H1 (cell line): Measurements from ENCODE around the gene SLC35B1. TPM values are rescaled to one million over a fixed set of nuclear protein-coding genes. Genes with fewer than 3 reads are reported as not detected.

Source experiments
- CTCF ChIA-PET: fragments of 300-600 bp; sonication (Branson Sonifier 250); formaldehyde crosslinking; loops from one replicate; lab custom pipeline; 2021; ENCODE audit not compliant: partially characterized antibody; lab: Charles Lee
- POLR2A ChIA-PET: fragments of 300-600 bp; sonication (Branson Sonifier 250); formaldehyde crosslinking; loops from one replicate; lab custom pipeline; 2021; ENCODE audit warnings: inconsistent platforms; ENCODE audit not compliant: partially characterized antibody; lab: Charles Lee
- DNase-seq, 2 experiments: peaks; one replicate each; pipeline versions ENCODE4 v3.0.0 to v3.0.0-alpha.2; 2010 to 2022; ENCODE audit warnings: low spot score in 2 of 2, low read depth in 1 of 2, mixed read lengths in 1 of 2
- FAIRE-seq: peaks from 2 replicates; lab custom pipeline; 2011; peaks lifted over from hg19 to GRCh38; lab: Jason Lieb, UNC
- H2AFZ ChIP-seq: 2 replicates; pipeline ENCODE4 v1.8.1; 2012; ENCODE audit warnings: low read length, inconsistent platforms
- H2AK5ac ChIP-seq: 2 replicates; pipeline ENCODE4 v1.6.1; 2013; ENCODE audit warnings: low read depth, low read length
- H2BK120ac ChIP-seq: replicated peaks from 2 replicates; pipeline ENCODE3; 2013; ENCODE audit warnings: low read depth, low read length, inconsistent platforms
- H2BK12ac ChIP-seq: 2 replicates; pipeline ENCODE4 v1.6.1; 2013; ENCODE audit warnings: low read depth, low read length
- H2BK15ac ChIP-seq: 2 replicates; pipeline ENCODE4 v1.6.1; 2013; ENCODE audit warnings: low read length
- H2BK20ac ChIP-seq: 2 replicates; pipeline ENCODE4 v1.6.1; 2013; ENCODE audit warnings: low read length
- H2BK5ac ChIP-seq: 2 replicates; pipeline ENCODE4 v1.6.1; 2013; ENCODE audit warnings: low read depth, low read length
- H3K14ac ChIP-seq: 2 replicates; pipeline ENCODE4 v1.6.1; 2013; ENCODE audit warnings: inconsistent platforms; ENCODE audit not compliant: insufficient read length
- H3K18ac ChIP-seq: 2 replicates; pipeline ENCODE4 v1.6.1; 2013; ENCODE audit warnings: low read length; ENCODE audit errors: extremely low read depth
- H3K23ac ChIP-seq: 2 replicates; pipeline ENCODE4 v1.6.1; 2013; ENCODE audit warnings: inconsistent platforms; ENCODE audit not compliant: insufficient read length
- H3K23me2 ChIP-seq: 2 replicates; pipeline ENCODE4 v1.6.1; 2013; ENCODE audit warnings: low read depth, low read length
- H3K27ac ChIP-seq: 2 replicates; pipeline ENCODE4 v1.6.1; 2011; ENCODE audit warnings: low read depth, low read length, inconsistent platforms
- H3K27me3 ChIP-seq, 4 experiments: replicated peaks in 1 of 4; 1 replicate in 1 of 4; 2 replicates in 3 of 4; pipeline versions ENCODE4 v1.6.1 to v1.8.1; 2011 to 2013; ENCODE audit warnings: low read length in 3 of 4, mild to moderate bottlenecking in 3 of 4, inconsistent platforms in 2 of 4, mixed read lengths in 2 of 4, moderate library complexity in 1 of 4; ENCODE audit not compliant: control insufficient read depth in 3 of 4, insufficient read depth in 3 of 4; ENCODE audit errors: extremely low read depth in 1 of 4
- H3K36me3 ChIP-seq, 4 experiments: 2 replicates each; pipeline versions ENCODE4 v1.6.1 to v1.8.1; 2011 to 2013; ENCODE audit warnings: mild to moderate bottlenecking in 4 of 4, low read length in 3 of 4, moderate library complexity in 2 of 4, control low read depth in 1 of 4, inconsistent platforms in 1 of 4; ENCODE audit not compliant: insufficient read depth in 4 of 4, control insufficient read depth in 2 of 4
- H3K4ac ChIP-seq: replicated peaks from 2 replicates; pipeline ENCODE3; 2013; ENCODE audit warnings: low read length, low read depth, mixed read lengths, inconsistent platforms; ENCODE audit not compliant: insufficient read length
- H3K4me1 ChIP-seq, 4 experiments: replicated peaks in 1 of 4; 1 replicate in 1 of 4; 2 replicates in 3 of 4; pipeline versions ENCODE4 v1.6.1 to v1.8.1; 2011 to 2013; ENCODE audit warnings: low read length in 3 of 4, inconsistent platforms in 2 of 4, mixed read lengths in 1 of 4; ENCODE audit not compliant: insufficient read depth in 4 of 4, control insufficient read depth in 3 of 4
- H3K4me2 ChIP-seq, 2 experiments: 2 replicates each; pipeline versions ENCODE4 v1.6.1 to v1.8.1; 2011 to 2013; ENCODE audit warnings: low read depth in 2 of 2, low read length in 2 of 2, control low read depth in 1 of 2, inconsistent platforms in 1 of 2, mild to moderate bottlenecking in 1 of 2; ENCODE audit not compliant: insufficient read depth in 1 of 2
- H3K4me3 ChIP-seq, 4 experiments: fragments of 200-600, 300-600 bp in 1 of 4; sonication (generic), shearing (Covaris generic), sonication (Bioruptor Twin) in 1 of 4; 2 replicates each; pipeline versions ENCODE4 v1.5.1 to v1.8.1; 2011 to 2016; ENCODE audit warnings: low read length in 4 of 4, low read depth in 3 of 4, control low read depth in 2 of 4, inconsistent platforms in 2 of 4, mild to moderate bottlenecking in 2 of 4, mixed read lengths in 1 of 4, moderate library complexity in 1 of 4; ENCODE audit not compliant: insufficient read depth in 2 of 4; ENCODE audit errors: extremely low read depth in 1 of 4
- H3K56ac ChIP-seq: replicated peaks from 2 replicates; pipeline ENCODE3; 2013; ENCODE audit warnings: low read depth, mild to moderate bottlenecking, mixed read lengths, low read length, inconsistent platforms; ENCODE audit not compliant: insufficient read length
- H3K79me1 ChIP-seq: 2 replicates; pipeline ENCODE4 v1.6.1; 2013; ENCODE audit warnings: low read depth, low read length, control low read depth
- H3K79me2 ChIP-seq, 2 experiments: 2 replicates each; pipeline versions ENCODE4 v1.6.1 to v1.8.1; 2012 to 2013; ENCODE audit warnings: low read length in 2 of 2, mild to moderate bottlenecking in 2 of 2, inconsistent platforms in 1 of 2; ENCODE audit not compliant: insufficient read depth in 2 of 2, control insufficient read depth in 1 of 2
- H3K9ac ChIP-seq, 4 experiments: replicated peaks in 1 of 4; 1 replicate in 1 of 4; 2 replicates in 3 of 4; pipeline versions ENCODE4 v1.6.1 to v1.8.1; 2011 to 2013; ENCODE audit warnings: low read depth in 3 of 4, low read length in 3 of 4, control low read depth in 2 of 4, mild to moderate bottlenecking in 2 of 4, moderate library complexity in 2 of 4, inconsistent platforms in 1 of 4; ENCODE audit errors: extremely low read depth in 1 of 4
- H3K9me3 ChIP-seq, 2 experiments: 2 replicates each; pipeline versions ENCODE4 v1.6.1 to v1.8.1; 2012 to 2013; ENCODE audit warnings: mild to moderate bottlenecking in 2 of 2, moderate library complexity in 2 of 2, control low read depth in 1 of 2, inconsistent platforms in 1 of 2, low read depth in 1 of 2, low read length in 1 of 2, mixed read lengths in 1 of 2; ENCODE audit not compliant: insufficient read depth in 2 of 2
- H4K20me1 ChIP-seq, 2 experiments: replicated peaks in 1 of 2; 2 replicates each; pipeline versions ENCODE3 to v1.8.1; 2011 to 2013; ENCODE audit warnings: inconsistent platforms in 2 of 2, low read length in 2 of 2, mild to moderate bottlenecking in 1 of 2; ENCODE audit not compliant: insufficient read depth in 2 of 2, control insufficient read depth in 1 of 2
- H4K5ac ChIP-seq: 2 replicates; pipeline ENCODE4 v1.6.1; 2013; ENCODE audit warnings: low read length, low read depth, mixed read lengths, inconsistent platforms; ENCODE audit not compliant: insufficient read length
- H4K8ac ChIP-seq: 2 replicates; pipeline ENCODE4 v1.8.0; 2013; ENCODE audit warnings: mild to moderate bottlenecking, moderate library complexity, low read length, inconsistent platforms; ENCODE audit not compliant: insufficient read depth; ENCODE audit errors: extremely low read depth
- H4K91ac ChIP-seq: replicated peaks from 2 replicates; pipeline ENCODE3; 2013; ENCODE audit warnings: low read length, mixed read lengths, inconsistent platforms; ENCODE audit not compliant: insufficient read length
- BCL11A ChIP-seq, 2 experiments: IDR thresholded peaks; one replicate each; pipeline ENCODE4 v1.6.1; 2011; ENCODE audit warnings: low read depth in 2 of 2, low read length in 2 of 2, mild to moderate bottlenecking in 2 of 2
- BRCA1 ChIP-seq: IDR thresholded peaks from 2 replicates; pipeline ENCODE4 v1.6.1; 2012; ENCODE audit warnings: low read depth, low read length, improper control_type of control experiment
- CEBPB ChIP-seq: IDR thresholded peaks from 2 replicates; pipeline ENCODE4 v1.6.1; 2012; ENCODE audit warnings: low read depth, low read length
- HDAC2 ChIP-seq, 2 experiments: fragments of 300-600 bp in 1 of 2; sonication (generic) in 1 of 2; IDR thresholded peaks; 2 replicates each; pipeline ENCODE4 v1.6.1; 2011 to 2012; ENCODE audit warnings: low read depth in 2 of 2, low read length in 2 of 2, mild to moderate bottlenecking in 2 of 2, moderate library complexity in 2 of 2, borderline replicate concordance in 1 of 2, inconsistent platforms in 1 of 2
- KDM1A ChIP-seq: fragments of 200-600, 300-600 bp; sonication (generic); IDR thresholded peaks from 2 replicates; pipeline ENCODE4 v1.7.1; 2016; ENCODE audit warnings: mild to moderate bottlenecking, low read length, borderline replicate concordance
- KDM4A ChIP-seq: IDR thresholded peaks from one replicate; pipeline ENCODE4 v1.7.1; 2012; ENCODE audit warnings: low read depth, mild to moderate bottlenecking, moderate library complexity, low read length, inconsistent platforms; ENCODE audit not compliant: severe bottlenecking
- NANOG ChIP-seq: IDR thresholded peaks from 2 replicates; pipeline ENCODE4 v1.6.1; 2011; ENCODE audit warnings: low read length, low read depth, mild to moderate bottlenecking, inconsistent platforms; ENCODE audit not compliant: insufficient read depth, poor library complexity, severe bottlenecking
- NRF1 ChIP-seq: IDR thresholded peaks from 2 replicates; pipeline ENCODE4 v1.6.1; 2011; ENCODE audit warnings: mild to moderate bottlenecking, low read depth, low read length, improper control_type of control experiment
- RFX5 ChIP-seq: IDR thresholded peaks from 2 replicates; pipeline ENCODE4 v1.6.1; 2011; ENCODE audit warnings: low read depth, low read length, improper control_type of control experiment, borderline replicate concordance
- RXRA ChIP-seq: IDR thresholded peaks from 2 replicates; pipeline ENCODE4 v1.6.1; 2011; ENCODE audit warnings: low read depth, mild to moderate bottlenecking, low read length, moderate library complexity; ENCODE audit not compliant: insufficient read depth
- SAP30 ChIP-seq: fragments of 300-600 bp; sonication (generic); IDR thresholded peaks from 2 replicates; pipeline ENCODE4 v1.7.1; 2012; ENCODE audit warnings: low read length, moderate library complexity, mild to moderate bottlenecking, inconsistent platforms; ENCODE audit not compliant: insufficient read depth, insufficient replicate concordance
- WGBS, 2 experiments: shearing (Covaris generic) in 1 of 2; methylation state at CpG; one replicate each; pipeline versions ENCODE4 v1.1.6 to v1.1.7; 2013 to 2015; ENCODE audit warnings: low lambda C conversion rate in 2 of 2, mixed read lengths in 2 of 2, inconsistent platforms in 1 of 2, low coverage in 1 of 2, missing lambda C conversion rate in 1 of 2; ENCODE audit not compliant: insufficient replicate concordance in 2 of 2, insufficient coverage in 1 of 2, insufficient read length in 1 of 2; ENCODE audit errors: extremely low coverage in 1 of 2, missing lambda C conversion rate in 1 of 2; 5-methylcytosine and 5-hydroxymethylcytosine counted together
- polyA plus RNA-seq, 7 experiments: library from polyadenylated mRNA; depleted of rRNA in 3 of 7; stranded (reverse) in 5 of 7; unstranded in 2 of 7; fragments of >200 nt in 5 of 7; fragments of 200-250 nt in 2 of 7; gene quantifications; 1 replicate in 5 of 7; 2 replicates in 1 of 7; 4 replicates in 1 of 7; pipeline versions ENCODE4 v1.2.1 to v1.2.3, GENCODE V29; 2011 to 2013; ENCODE audit warnings: missing spikeins in 2 of 7, mixed read lengths in 2 of 7
- total RNA-seq: library from RNA; stranded (reverse); fragmentation: NEBNext Ultra II Directional; extraction: Animal tissue kit (Norgen Biotek cat#: 25700); gene quantifications from 2 replicates; pipeline ENCODE4 v1.2.1, GENCODE V29; 2021

SLC35B1 gene
- total and polyA plus RNA-seq, 2 of the 8 experiments (the other 6 are each of a cell fraction or from before 2014, with no cell fraction given): 56.5 to 87.7 TPM

GRCh38 chr17:49699966-49700575 lies 7.7 kb downstream of the SLC35B1 start:
- H3K4me2 ChIP-seq: no peak overlapping the region
- H3K4ac ChIP-seq: no peak overlapping the region
- 93% methylated on average over 8 of the region's 8 CpGs; no CpG with 5 or more reads in 1 of the 2 experiments for WGBS, 2 experiments
- H4K8ac ChIP-seq: no peak overlapping the region
- H3K23me2 ChIP-seq: no peaks in the 10 kb centered on the region
- no peaks in the 10 kb centered on the region for H3K79me2 ChIP-seq
- no peak overlapping the region for H2BK15ac ChIP-seq
- FAIRE-seq: no peak
- no peak overlapping the region for H2BK5ac ChIP-seq
- no peak overlapping the region for H3K23ac ChIP-seq
- H4K20me1 ChIP-seq: no peaks in the 10 kb centered on the region
- no peak overlapping the region for H2AFZ ChIP-seq
- H3K27ac ChIP-seq: no peak overlapping the region
- H4K91ac ChIP-seq: no peak overlapping the region
- H2BK12ac ChIP-seq: no peak overlapping the region
- no peak overlapping the region for H3K14ac ChIP-seq
- H3K9me3 ChIP-seq: no peaks in the 10 kb centered on the region
- no peak overlapping the region for H4K5ac ChIP-seq
- DNase-seq: no peak
- no peak overlapping the region for H3K4me3 ChIP-seq
- ChIA-PET POLR2A (interaction anchor here (1.0 to 3.0 kb wide), 7 partner anchors 10 to 137 kb away, joined by 3 to 12 read pairs (median 3); no protein-coding TSS in a partner anchor), CTCF (interaction anchor here (0.6 to 19.2 kb wide), 10 partner anchors 16 to 645 kb away, joined by 3 to 310 read pairs (median 4); partner anchors contain the start of gene NXPH3)
- no peak overlapping the region for H3K56ac ChIP-seq
- H2AK5ac ChIP-seq: no peak overlapping the region
- H3K27me3 ChIP-seq: no peaks in the 10 kb centered on the region
- peaks cover 0 to 2% (median 0%) of the 10 kb centered on the region in 4 experiments; a peak in 2 of 7 replicates for H3K4me1 ChIP-seq
- no peak overlapping the region for H2BK120ac ChIP-seq
- H3K18ac ChIP-seq: no peak overlapping the region
- no peak overlapping the region for H3K9ac ChIP-seq
- TF ChIP-seq KDM4A (no peak), HDAC2 (IDR thresholded peaks at IDR 0.05; ENCODE audit: borderline replicate concordance in 1 of 2, low read depth in 2 of 2, low read length in 2 of 2) (no peak), RFX5 (no peak), NANOG (no peak), SAP30 (no peak), KDM1A (no peak), BCL11A (IDR thresholded peaks at IDR 0.05; ENCODE audit: low read depth in 2 of 2, low read length in 2 of 2) (no peak), NRF1 (no peak), CEBPB (no peak), RXRA (no peak), BRCA1 (no peak)
- H3K36me3 ChIP-seq: peaks cover 17 to 44% (median 42%) of the 10 kb centered on the region in 4 experiments
- H3K79me1 ChIP-seq: no peaks in the 10 kb centered on the region
- H2BK20ac ChIP-seq: no peak overlapping the region
